Activated T-cell treated with anti-CD3 and anti-CD28 coated beads for 4 hours (primary cell): ENCODE data around the gene MAPK8IP2.

Experiments used
- DNase-seq: peaks from one replicate; pipeline ENCODE4 v3.0.0-alpha.2; 2020

The MAPK8IP2 gene

GRCh38 chr22:50576070-50576469, 24.5 kb upstream of the MAPK8IP2 start:
- no peak for DNase-seq

GRCh38 chr22:50576806-50577696, 23.5 kb upstream of the MAPK8IP2 start:
- DNase-seq, result no peak

DNA sequence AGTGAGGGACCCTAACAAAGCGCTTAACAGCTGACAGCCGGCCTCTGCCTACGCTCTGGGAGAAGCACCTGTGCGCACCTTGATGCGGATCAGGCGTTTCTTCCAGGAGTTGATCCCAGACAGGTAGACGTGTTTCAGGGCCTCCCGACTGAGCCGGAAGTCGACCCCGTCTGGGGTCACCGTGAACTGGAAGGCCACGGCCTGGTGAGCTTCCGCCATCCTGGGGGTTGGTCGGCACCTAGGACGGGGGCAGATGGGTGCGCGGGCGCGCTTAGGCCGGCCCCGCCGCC, 23.0 kb upstream of the MAPK8IP2 start:
- DNase-seq, result no peak

DNA sequence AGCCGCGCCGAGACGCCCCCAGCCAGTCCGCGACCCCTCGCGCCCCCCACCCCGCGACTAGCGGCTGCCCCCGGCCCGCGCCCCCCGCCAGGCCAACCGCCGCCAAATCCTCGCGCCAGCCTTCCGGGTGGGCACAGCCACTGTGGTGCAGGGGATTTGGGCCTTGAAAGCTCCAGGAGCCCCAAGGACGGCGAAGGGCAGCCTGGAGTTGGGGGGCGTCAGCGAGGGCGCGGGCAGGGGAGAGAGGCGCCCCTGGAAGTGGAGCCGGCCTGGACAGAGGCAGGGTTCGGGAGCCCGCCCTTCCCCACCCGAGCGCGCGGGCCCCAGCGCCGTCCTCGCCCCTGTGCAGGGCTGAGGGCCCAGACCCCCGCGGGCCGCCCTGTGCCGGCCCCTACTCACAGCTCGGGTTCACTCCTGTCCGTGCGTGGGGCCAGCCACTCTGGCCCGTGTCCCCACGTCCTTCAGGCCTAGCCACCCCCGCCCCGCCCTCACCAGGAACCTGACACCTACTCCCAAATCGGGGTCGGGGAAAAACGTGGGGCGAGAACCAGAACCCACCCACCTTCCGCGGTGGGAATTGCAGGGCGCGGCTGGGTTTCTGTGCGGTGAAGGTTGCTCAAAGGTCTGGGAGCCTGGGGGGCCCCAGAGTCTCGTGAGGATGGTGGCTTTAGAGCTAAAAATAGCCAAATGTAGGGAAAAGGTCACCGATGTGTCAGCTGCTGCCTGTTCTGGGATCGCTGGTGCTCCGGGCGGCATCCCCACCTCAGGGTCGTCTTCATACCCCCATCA, 22.4 kb upstream of the MAPK8IP2 start, which contains the start of gene CPT1B:
Gene CPT1B (minus strand): TSS at position 441 of the 789 bp plus-strand sequence. CDS start 512 bp downstream, outside the sequence.
- DNase-seq, result no peak

GRCh38 chr22:50578776-50579310, 21.8 kb upstream of the MAPK8IP2 start:
- DNase-seq, result no peak

DNA sequence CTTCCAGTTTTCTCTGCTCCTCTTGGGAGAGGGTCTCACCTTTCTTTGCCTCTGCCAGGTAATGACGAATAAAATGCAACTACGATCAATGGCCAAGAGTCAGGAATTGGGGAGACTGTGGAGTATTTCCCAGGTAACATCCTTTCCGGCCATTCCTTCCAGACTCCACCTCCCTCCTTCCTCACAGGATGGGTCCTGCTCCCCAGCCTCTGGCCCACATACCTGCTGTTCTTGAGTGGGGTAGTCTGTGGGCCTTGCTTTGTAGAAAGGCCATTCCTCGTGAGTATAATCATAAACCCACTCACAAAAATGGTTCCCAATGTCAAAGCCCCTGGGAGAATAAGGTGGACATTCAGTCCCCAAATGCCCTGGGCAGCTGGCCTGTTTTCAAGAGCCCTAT, 20.8 kb upstream of the MAPK8IP2 start:
- no peak for DNase-seq

GRCh38 chr22:50581031-50581949, 19.3 kb upstream of the MAPK8IP2 start:
- DNase-seq, result no peak

DNA sequence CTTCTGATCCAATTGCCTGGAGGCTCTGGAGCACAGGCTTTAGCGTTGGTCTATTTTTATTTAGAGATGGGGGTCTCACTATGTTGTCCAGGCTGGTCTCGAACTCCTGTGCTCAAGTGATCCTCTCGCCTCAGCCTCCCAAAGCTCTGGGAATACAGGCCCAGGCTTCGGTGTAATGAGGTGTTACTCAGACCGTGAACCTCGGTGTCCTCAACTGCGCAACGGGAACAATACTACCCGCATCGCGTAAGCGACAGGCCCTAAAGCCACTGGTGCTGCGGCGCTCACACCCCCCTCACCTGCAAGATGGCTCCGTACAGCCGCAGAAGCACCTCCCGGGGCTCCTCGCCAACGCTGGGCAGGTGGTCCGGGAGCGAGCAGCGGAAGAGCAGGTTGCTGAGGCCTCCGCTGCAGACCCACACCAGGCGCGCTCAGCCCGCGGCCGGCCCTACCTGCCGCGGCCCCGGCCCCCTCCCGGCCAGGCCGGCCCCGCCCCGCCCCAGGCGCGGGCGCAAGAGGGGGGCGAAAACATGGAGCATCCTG, 18.6 kb upstream of the MAPK8IP2 start:
- DNase-seq, result no peak

- peak; percentile 93 for DNase-seq
These were observed 17.9 kb upstream of the MAPK8IP2 start, which contains the start of gene CHKB for GRCh38 chr22:50582493-50583293. Gene CHKB, minus strand, starts transcription at chr22:50582849. Its CDS starts 68 bp downstream, at chr22:50582781.

DNA sequence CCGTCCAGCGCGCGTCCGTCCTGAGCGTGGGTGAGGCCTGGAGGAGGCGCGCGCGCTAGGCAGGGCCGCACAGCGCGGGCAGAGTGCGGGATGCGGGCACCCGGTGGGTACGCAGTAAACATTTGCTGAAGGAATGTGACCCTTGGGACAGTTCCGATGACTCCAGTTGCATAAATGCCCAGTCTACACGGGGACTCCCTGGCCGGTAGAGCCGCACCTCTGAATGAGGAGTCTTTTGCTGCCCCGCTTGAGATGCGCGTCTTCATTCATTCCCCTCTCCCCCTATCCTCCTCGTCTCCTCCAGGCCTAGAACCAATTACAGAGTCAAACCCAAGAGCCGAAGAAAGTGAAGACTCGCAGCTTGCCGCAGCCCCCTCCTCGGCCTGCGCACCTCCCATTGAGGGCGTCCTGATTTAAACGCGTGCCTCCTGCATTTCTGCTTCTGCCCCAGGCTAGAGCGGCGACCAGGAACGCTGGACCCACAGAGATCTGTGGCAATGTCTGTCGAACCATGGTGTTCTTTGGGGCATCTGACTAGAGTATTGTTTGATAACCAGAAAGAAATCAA, 17.2 kb upstream of the MAPK8IP2 start:
- DNase-seq, result no peak

- DNase-seq, result no peak
These were observed 16.2 kb upstream of the MAPK8IP2 start for GRCh38 chr22:50584106-50585096.

GRCh38 chr22:50585238-50585637, 15.4 kb upstream of the MAPK8IP2 start:
- DNase-seq, result no peak

- no peak for DNase-seq
These were observed 14.8 kb upstream of the MAPK8IP2 start for GRCh38 chr22:50585781-50586180.

DNA sequence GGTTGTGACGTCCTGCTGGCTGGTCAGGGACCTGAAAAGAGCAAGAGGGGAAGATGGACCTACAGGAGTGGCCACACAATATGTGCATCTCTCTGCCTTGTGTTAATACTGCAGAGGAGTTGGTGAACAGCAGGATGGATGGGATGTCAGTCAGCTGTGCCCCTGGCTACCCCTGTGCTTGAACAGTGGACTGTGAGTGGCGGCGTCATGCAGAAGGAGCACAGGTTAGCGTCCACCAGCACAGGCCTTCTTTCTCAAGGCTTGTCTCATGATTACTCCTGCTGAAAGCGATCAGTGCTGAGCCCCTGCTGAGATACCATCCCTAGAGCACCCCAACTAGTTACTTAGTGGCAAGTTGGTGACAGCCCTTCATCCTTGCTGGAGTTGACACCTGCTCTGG, 14.2 kb upstream of the MAPK8IP2 start:
- no peak for DNase-seq

DNA sequence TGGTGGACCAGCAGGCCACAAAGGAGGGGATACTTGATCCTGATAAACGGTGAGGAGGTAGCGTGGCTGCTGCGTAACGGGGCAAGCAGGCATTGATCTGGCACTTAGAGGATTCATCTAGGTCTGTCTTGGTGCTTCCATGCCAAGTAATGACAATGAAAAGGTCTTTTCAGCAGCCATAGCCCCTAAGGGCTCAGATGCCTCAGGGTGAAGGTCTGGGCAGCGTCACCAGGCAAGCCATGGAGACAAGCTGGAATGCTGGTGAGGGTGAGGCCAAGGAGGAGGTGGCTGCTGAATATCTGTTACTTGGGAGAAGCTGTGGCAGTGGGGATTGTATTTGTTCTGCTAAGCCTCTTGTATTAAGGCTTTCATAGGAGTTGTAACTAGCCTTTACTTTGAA, 13.2 kb upstream of the MAPK8IP2 start:
- DNase-seq, result no peak

GRCh38 chr22:50595189-50595588, 5.4 kb upstream of the MAPK8IP2 start:
- no peak for DNase-seq

DNA sequence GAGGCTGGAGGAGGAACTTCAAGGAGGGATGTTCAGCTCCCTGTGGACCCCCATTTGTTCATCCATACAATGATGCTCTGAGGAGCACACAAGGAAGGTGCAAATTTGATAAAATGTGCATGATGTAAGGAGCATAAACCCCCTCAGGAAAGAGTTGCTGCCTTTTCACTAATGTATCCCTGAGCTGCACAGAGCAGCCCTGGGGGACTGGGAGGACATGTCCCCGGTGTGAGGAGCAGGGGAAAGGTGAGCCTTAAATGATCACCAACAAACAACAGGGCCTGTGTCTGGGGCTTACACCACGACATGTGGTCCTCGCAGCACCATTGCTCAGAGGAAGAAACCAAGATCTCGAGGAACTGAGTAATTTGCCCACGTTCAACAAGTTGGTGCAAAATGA, 3.5 kb upstream of the MAPK8IP2 start:
- DNase-seq, result no peak

DNA sequence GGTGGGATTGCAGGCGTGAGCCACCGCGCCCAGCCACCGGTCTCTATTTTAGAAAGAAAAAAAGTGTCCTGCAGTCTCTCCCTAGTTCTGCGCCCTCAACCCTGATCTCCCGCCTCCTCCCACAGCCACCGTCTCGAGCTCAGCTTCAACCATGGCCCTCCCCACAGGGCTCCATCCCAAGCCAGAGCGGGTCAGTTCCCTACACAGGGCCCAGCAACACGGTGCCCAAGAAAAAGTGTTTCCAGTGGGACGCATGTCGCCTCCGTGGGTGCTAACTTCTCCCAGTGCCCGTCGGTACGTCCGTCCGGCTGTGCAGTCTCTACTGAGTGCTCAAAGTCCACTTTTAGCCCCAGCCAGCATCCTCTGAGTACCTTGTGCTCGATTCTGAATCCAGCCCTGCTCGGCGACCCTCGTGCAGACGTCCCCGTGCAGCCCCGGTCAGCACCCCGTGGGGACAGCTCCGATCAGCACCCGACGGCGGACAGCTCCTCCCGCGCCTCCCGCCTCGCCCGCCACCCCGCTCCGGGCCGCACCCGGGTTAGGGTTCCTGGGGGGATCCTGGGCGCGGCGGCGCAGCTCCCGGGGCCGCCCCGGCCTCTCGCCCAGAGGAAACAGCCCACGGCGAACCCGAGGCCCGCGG, 657 bp upstream of the MAPK8IP2 start:
- DNase-seq, result no peak

GRCh38 chr22:50600967-50601668, 525 bp downstream of the MAPK8IP2 start:
- DNase-seq, result no peak
